HEK293T (cell line): ENCODE results near the gene SULT6B1.

Source experiments
- ARNT ChIP-seq: fragments of 450-650 bp; IDR thresholded peaks from 2 replicates; pipeline ENCODE4 v1.6.1; 2017; ENCODE audit warnings: mild to moderate bottlenecking
- BHLHE40 ChIP-seq: fragments of 450-650 bp; IDR thresholded peaks from 2 replicates; pipeline ENCODE4 v1.6.1; 2016; ENCODE audit warnings: mild to moderate bottlenecking, moderate library complexity, borderline replicate concordance
- CTBP1 ChIP-seq: fragments of 450-650 bp; IDR thresholded peaks from 2 replicates; pipeline ENCODE4 v1.6.1; 2016; ENCODE audit warnings: borderline replicate concordance
- ELF4 ChIP-seq: fragments of 450-650 bp; IDR thresholded peaks from 2 replicates; pipeline ENCODE4 v1.6.1; 2017; ENCODE audit warnings: antibody characterized with exemption
- FOXA1 ChIP-seq: fragments of 450-650 bp; IDR thresholded peaks from 2 replicates; pipeline ENCODE4 v1.6.1; 2016; ENCODE audit warnings: mild to moderate bottlenecking
- FOXK2 ChIP-seq: fragments of 450-650 bp; IDR thresholded peaks from 2 replicates; pipeline ENCODE4 v1.6.1; 2016; ENCODE audit warnings: mild to moderate bottlenecking
- FOXM1 ChIP-seq: fragments of 450-650 bp; IDR thresholded peaks from 2 replicates; pipeline ENCODE4 v1.6.1; 2017; ENCODE audit warnings: mild to moderate bottlenecking, borderline replicate concordance
- HDGF ChIP-seq: fragments of 450-650 bp; IDR thresholded peaks from 2 replicates; pipeline ENCODE4 v1.6.1; 2017; ENCODE audit warnings: antibody characterized with exemption, borderline replicate concordance
- L3MBTL2 ChIP-seq: fragments of 450-650 bp; conservative IDR thresholded peaks from 2 replicates; pipeline ENCODE4 v1.6.1; 2016; ENCODE audit warnings: mild to moderate bottlenecking
- NFRKB ChIP-seq: fragments of 450-650 bp; IDR thresholded peaks from 2 replicates; pipeline ENCODE4 v1.6.1; 2016; ENCODE audit warnings: mild to moderate bottlenecking, moderate library complexity
- PKNOX1 ChIP-seq: fragments of 450-650 bp; IDR thresholded peaks from 2 replicates; pipeline ENCODE4 v1.6.1; 2016
- SP1 ChIP-seq: fragments of 450-650 bp; IDR thresholded peaks from 2 replicates; pipeline ENCODE4 v1.6.1; 2017
- SUZ12 ChIP-seq: fragments of 450-650 bp; IDR thresholded peaks from 2 replicates; pipeline ENCODE4 v1.6.1; 2016; ENCODE audit warnings: mild to moderate bottlenecking
- TARDBP ChIP-seq: fragments of 450-650 bp; IDR thresholded peaks from 2 replicates; pipeline ENCODE4 v1.6.1; 2016

GRCh38 chr2:37192551-37192950 lies 4.1 kb upstream of the SULT6B1 start:
- no peak for TF ChIP-seq NFRKB
- no peak for TF ChIP-seq SP1
- TF ChIP-seq SUZ12, result no peak
- TF ChIP-seq PKNOX1, result no peak
- TF ChIP-seq FOXM1, result no peak
- no peak for TF ChIP-seq TARDBP
- TF ChIP-seq FOXA1, result no peak
- no peak for TF ChIP-seq L3MBTL2
- TF ChIP-seq FOXK2, result no peak
- TF ChIP-seq ARNT, result no peak
- TF ChIP-seq BHLHE40, result no peak
- no peak for TF ChIP-seq CTBP1
- no peak for TF ChIP-seq ELF4
- no peak for TF ChIP-seq HDGF
